HepG2 (cell line): ENCODE measurements around the gene CAMK2N2. TPM values are rescaled to one million over a fixed set of nuclear protein-coding genes. Genes with fewer than 3 reads are reported as not detected.

Source experiments
- ATAC-seq: fragments of 200-7000 bp; cut with Tn5 transposase; 3 replicates; pipeline ENCODE4 v1.9.1; 2020; ENCODE audit warnings: mild to moderate bottlenecking, moderate library complexity
- BruUV-seq: library from RNA; stranded (reverse); fragments of 400-500 nt; replicated peaks from 2 replicates; lab custom pipeline; 2021; lab: Mats Ljungman, UMichigan
- CTCF ChIA-PET: fragments of 300-600 bp; formaldehyde crosslinking; extraction: SDS; loops from one replicate; lab custom pipeline; 2021; ENCODE audit warnings: low total read pairs, inconsistent platforms, low intra/inter-chr PET ratio; lab: Yijun Ruan, JAX
- POLR2A ChIA-PET: fragments of 350-600 bp; sonication (Branson Sonifier 250); formaldehyde crosslinking; loops from one replicate; lab custom pipeline; 2020; ENCODE audit warnings: antibody characterized with exemption, inconsistent platforms; lab: Yijun Ruan, JAX
- DNase-seq: peaks from one replicate; pipeline ENCODE4 v3.0.0-alpha.2; 2015; ENCODE audit warnings: low spot score
- FAIRE-seq: peaks from 3 replicates; lab custom pipeline; 2011; peaks lifted over from hg19 to GRCh38; lab: Jason Lieb, UNC
- H2AFZ ChIP-seq: one replicate; pipeline ENCODE4 v1.6.1; 2011; ENCODE audit warnings: low read length, inconsistent platforms
- H3K27ac ChIP-seq: fragments of 300-600 bp; 3 replicates; pipeline ENCODE4 v1.8.0; 2011; ENCODE audit warnings: mixed run types, mild to moderate bottlenecking, mixed read lengths, low read length, inconsistent platforms; ENCODE audit not compliant: insufficient read depth; ENCODE audit errors: extremely low read length
- H3K27me3 ChIP-seq, 2 experiments: fragments of 200-600 bp in 1 of 2; 2 replicates in 1 of 2; 3 replicates in 1 of 2; pipeline versions ENCODE4 v1.6.0 to v1.8.0; 2011; ENCODE audit warnings: low read length in 2 of 2, mild to moderate bottlenecking in 2 of 2, moderate library complexity in 2 of 2, inconsistent platforms in 1 of 2; ENCODE audit not compliant: insufficient read depth in 2 of 2, control insufficient read depth in 1 of 2
- H3K36me3 ChIP-seq, 2 experiments: fragments of 200-600 bp in 1 of 2; replicated peaks in 1 of 2; 2 replicates in 1 of 2; 3 replicates in 1 of 2; pipeline versions ENCODE4 v1.5.1 to v1.8.0; 2011; ENCODE audit warnings: low read length in 2 of 2, inconsistent platforms in 1 of 2; ENCODE audit not compliant: insufficient read depth in 2 of 2, control insufficient read depth in 1 of 2
- H3K4me1 ChIP-seq: 2 replicates; pipeline ENCODE4 v1.5.1; 2012; ENCODE audit warnings: low read length, inconsistent platforms; ENCODE audit not compliant: insufficient read depth
- H3K4me2 ChIP-seq: 2 replicates; pipeline ENCODE4 v1.6.0; 2011; ENCODE audit warnings: low read depth, low read length, inconsistent platforms
- H3K4me3 ChIP-seq, 3 experiments: fragments of 200-600 bp in 1 of 3; sonication (generic), shearing (Covaris generic) in 1 of 3; replicated peaks in 1 of 3; 2 replicates each; pipeline ENCODE4 v1.5.1; 2011 to 2016; ENCODE audit warnings: low read length in 3 of 3, inconsistent platforms in 2 of 3, low read depth in 2 of 3, mild to moderate bottlenecking in 2 of 3, control low read depth in 1 of 3, mixed read lengths in 1 of 3; ENCODE audit not compliant: insufficient read depth in 1 of 3
- H3K79me2 ChIP-seq: one replicate; pipeline ENCODE4 v1.6.1; 2011; ENCODE audit warnings: low read length, inconsistent platforms; ENCODE audit not compliant: insufficient read depth
- H3K9ac ChIP-seq: 2 replicates; pipeline ENCODE4 v1.6.0; 2011; ENCODE audit warnings: mild to moderate bottlenecking, low read depth, low read length, inconsistent platforms; ENCODE audit not compliant: insufficient read depth
- H3K9me3 ChIP-seq: 2 replicates; pipeline ENCODE4 v1.5.1; 2012; ENCODE audit warnings: mild to moderate bottlenecking, low read length
- H4K20me1 ChIP-seq: 2 replicates; pipeline ENCODE4 v1.6.0; 2011; ENCODE audit warnings: inconsistent platforms, mild to moderate bottlenecking, low read length, moderate library complexity; ENCODE audit not compliant: insufficient read depth
- ARNT2 ChIP-seq: sonication (generic); formaldehyde crosslinking; IDR thresholded peaks from 2 replicates; pipeline ENCODE4 v1.8.0; 2022; ENCODE audit warnings: mild to moderate bottlenecking, low read depth, missing genetic modification reagents, moderate library complexity
- NFKB2 ChIP-seq: sonication (generic); formaldehyde crosslinking; IDR thresholded peaks from 2 replicates; pipeline ENCODE4 v1.4.0; 2020; ENCODE audit warnings: missing genetic modification reagents, borderline replicate concordance
- NFYB ChIP-seq: sonication (generic); formaldehyde crosslinking; IDR thresholded peaks from 2 replicates; pipeline ENCODE4 v1.4.0; 2020; ENCODE audit warnings: missing genetic modification reagents
- RNF219 ChIP-seq: sonication (generic); formaldehyde crosslinking; IDR thresholded peaks from 2 replicates; pipeline ENCODE4 v1.5.0; 2020; ENCODE audit warnings: mild to moderate bottlenecking, missing genetic modification reagents
- SKI ChIP-seq: fragments of 450-650 bp; IDR thresholded peaks from one replicate; pipeline ENCODE4 v1.6.1; 2018; ENCODE audit warnings: mild to moderate bottlenecking; ENCODE audit not compliant: partially characterized antibody
- U2AF1 ChIP-seq: fragments of 200-400 bp; formaldehyde crosslinking; optimal IDR thresholded peaks from 2 replicates; pipeline ENCODE3; 2017; ENCODE audit warnings: mild to moderate bottlenecking, low read depth, low read length
- ZNF20 ChIP-seq: sonication (generic); formaldehyde crosslinking; IDR thresholded peaks from 2 replicates; pipeline ENCODE4 v1.4.0; 2020; ENCODE audit warnings: mild to moderate bottlenecking, moderate library complexity, missing genetic modification reagents
- ZNF33A ChIP-seq: sonication (generic); formaldehyde crosslinking; IDR thresholded peaks from 2 replicates; pipeline ENCODE4 v1.5.1; 2020; ENCODE audit warnings: missing genetic modification reagents, mild to moderate bottlenecking, moderate library complexity, borderline replicate concordance
- ZNF563 ChIP-seq: sonication (generic); formaldehyde crosslinking; IDR thresholded peaks from 2 replicates; pipeline ENCODE4 v1.8.0; 2022; ENCODE audit warnings: mild to moderate bottlenecking, moderate library complexity, missing genetic modification reagents
- ZNF577 ChIP-seq: sonication (generic); formaldehyde crosslinking; IDR thresholded peaks from 2 replicates; pipeline ENCODE4 v1.4.0; 2020; ENCODE audit warnings: mild to moderate bottlenecking, low read depth, missing genetic modification reagents, borderline replicate concordance
- WGBS: methylation state at CpG from one replicate; pipeline ENCODE4 v1.1.6; 2017; ENCODE audit warnings: low lambda C conversion rate; 5-methylcytosine and 5-hydroxymethylcytosine counted together
- in situ Hi-C: cut with HindIII; loops from 2 replicates; pipeline ENCODE4 v1.10.0; 2017; ENCODE audit warnings: low pct_unique_long_range_greater_than_20kb; ENCODE audit not compliant: extremely low pct_ligation_motif_present
- intact Hi-C: fragments of 100-400 bp; cut with micrococcal nuclease; formaldehyde crosslinking; loops from one replicate; pipeline ENCODE4 v1.10.0; 2022; ENCODE audit not compliant: unreplicated experiment
- polyA plus RNA-seq, 8 experiments: library from polyadenylated mRNA; depleted of rRNA in 3 of 8; stranded (reverse) in 7 of 8; unstranded in 1 of 8; fragments of >200 nt; fragmentation: Illumina TruSeq in 4 of 8; extraction: Trizol in 4 of 8; gene quantifications; 2 replicates each; pipeline versions ENCODE4 v1.2.1 to v1.2.3, GENCODE V29; 2011 to 2016; ENCODE audit warnings: low read depth in 4 of 8, missing spikeins in 1 of 8, mixed read lengths in 1 of 8; ENCODE audit not compliant: insufficient read depth in 1 of 8
- total RNA-seq, 5 experiments: library from RNA; depleted of rRNA; stranded (reverse); fragments of >200 nt; fragmentation: Illumina TruSeq; extraction: Trizol; gene quantifications; 2 replicates each; pipeline ENCODE4 v1.2.3, GENCODE V29; 2016; ENCODE audit warnings: low read depth in 1 of 5
- TF ChIP-seq, protein P1 (sequence below): sonication (generic); formaldehyde crosslinking; IDR thresholded peaks from 2 replicates; pipeline ENCODE4 v1.4.0; 2020; ENCODE audit warnings: missing genetic modification reagents, mild to moderate bottlenecking, borderline replicate concordance

The CAMK2N2 gene
- total and polyA plus RNA-seq, 2 of the 13 experiments (the other 11 are each of a cell fraction or from before 2014, with no cell fraction given), result 0.12 to 0.27 TPM

DNA sequence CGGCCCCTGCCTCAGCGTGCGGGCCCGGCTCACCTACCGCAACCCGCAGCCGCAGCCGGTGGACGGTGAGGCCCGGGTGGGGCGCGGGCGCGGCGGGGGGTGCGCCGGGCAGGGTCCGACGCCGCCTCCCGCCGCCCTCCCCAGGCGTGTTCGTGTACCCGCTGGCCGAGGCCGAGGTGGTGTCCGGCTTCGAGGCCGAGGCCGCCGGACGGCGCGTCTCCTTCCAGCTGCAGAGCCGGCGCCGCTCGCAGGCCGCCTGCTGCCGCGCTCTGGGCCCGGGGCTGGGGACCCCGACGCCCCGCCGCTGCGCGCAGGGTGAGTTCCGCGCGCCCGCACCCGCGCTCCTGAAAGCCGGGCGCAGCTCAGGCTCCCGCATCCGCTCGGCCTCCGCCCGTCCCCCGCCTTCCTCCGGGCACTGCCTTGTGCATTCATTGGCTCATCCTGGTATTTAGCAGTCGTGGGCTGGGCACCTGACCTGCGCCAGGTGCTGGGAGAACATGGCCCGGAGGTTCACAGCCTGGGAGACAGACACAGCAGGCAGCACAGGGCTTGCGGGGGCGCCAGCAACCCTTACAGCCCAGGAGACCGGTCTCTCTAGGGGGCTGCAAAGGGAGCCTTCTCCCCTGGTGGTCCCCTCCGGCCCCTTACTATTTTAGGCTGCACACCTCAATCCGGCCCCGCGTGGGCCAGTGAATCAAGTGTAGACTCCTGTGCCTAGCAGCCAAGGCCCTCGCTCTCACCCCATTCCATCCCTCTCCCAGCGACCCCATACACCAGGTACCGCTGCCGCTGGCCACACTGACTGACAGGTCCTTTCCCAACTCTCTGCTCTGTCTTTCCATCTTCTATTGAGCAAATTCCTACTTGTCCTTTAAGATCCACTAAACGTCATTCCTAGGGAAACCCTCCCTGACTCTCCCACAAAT lies 30.5 kb downstream of the CAMK2N2 start:
- no peak for FAIRE-seq
- ATAC-seq, result no peak
- ChIA-PET POLR2A (interaction anchor here (0.8 to 2.1 kb wide), 5 partner anchors 10 to 86 kb away, joined by 3 to 8 read pairs (median 4); partner anchors contain the start of gene DVL3), CTCF (no interaction called here)
- intact Hi-C loops, result no loop called here
- Histone ChIP-seq H3K9me3 (no peaks in the 10 kb centered on the region), H3K36me3 (no peaks in the 10 kb centered on the region), H3K79me2 (no peaks in the 10 kb centered on the region), H3K27me3 (peaks cover 15 to 74% of the 10 kb centered on the region in 2 experiments; a peak in 4 of 5 replicates), H3K4me1 (peaks cover 11% of the 10 kb centered on the region; the same call in 1 of the 2 replicates), H4K20me1 (peaks cover 5% of the 10 kb centered on the region; the same call in 1 of the 2 replicates), H2AFZ (no peak overlapping the region), H3K27ac (no peak overlapping the region), H3K4me3 (peak overlapping the region; percentile 56 to 80 (median 69); a peak in 4 of 6 replicates), H3K4me2 (peak overlapping the region; percentile 98), H3K9ac (no peak overlapping the region)
- 24% methylated on average over 9 of the region's 79 CpGs for WGBS
- DNase-seq, result no peak
- no TSS peak for BruUV-seq
- in situ Hi-C loops, result loop anchor here (5.0 kb wide), 1 partner anchor 334 kb away; no protein-coding TSS in a partner anchor
- no peak for TF ChIP-seq ARNT2
- TF ChIP-seq ZNF577 (CRISPR knock-in tag), result no peak
- no peak for TF ChIP-seq U2AF1
- TF ChIP-seq ZNF33A (CRISPR knock-in tag), result no peak
- TF ChIP-seq ZNF563 (CRISPR knock-in tag), result 0 out of 2 replicates have a peak, but pooled peaks have one; percentile 8
- no peak for TF ChIP-seq NFKB2 (CRISPR knock-in tag)
- TF ChIP-seq RNF219 (CRISPR knock-in tag), result no peak
- no peak for TF ChIP-seq NFYB (CRISPR knock-in tag)
- no peak for TF ChIP-seq ZNF20 (CRISPR knock-in tag)
- TF ChIP-seq, protein P1, sequence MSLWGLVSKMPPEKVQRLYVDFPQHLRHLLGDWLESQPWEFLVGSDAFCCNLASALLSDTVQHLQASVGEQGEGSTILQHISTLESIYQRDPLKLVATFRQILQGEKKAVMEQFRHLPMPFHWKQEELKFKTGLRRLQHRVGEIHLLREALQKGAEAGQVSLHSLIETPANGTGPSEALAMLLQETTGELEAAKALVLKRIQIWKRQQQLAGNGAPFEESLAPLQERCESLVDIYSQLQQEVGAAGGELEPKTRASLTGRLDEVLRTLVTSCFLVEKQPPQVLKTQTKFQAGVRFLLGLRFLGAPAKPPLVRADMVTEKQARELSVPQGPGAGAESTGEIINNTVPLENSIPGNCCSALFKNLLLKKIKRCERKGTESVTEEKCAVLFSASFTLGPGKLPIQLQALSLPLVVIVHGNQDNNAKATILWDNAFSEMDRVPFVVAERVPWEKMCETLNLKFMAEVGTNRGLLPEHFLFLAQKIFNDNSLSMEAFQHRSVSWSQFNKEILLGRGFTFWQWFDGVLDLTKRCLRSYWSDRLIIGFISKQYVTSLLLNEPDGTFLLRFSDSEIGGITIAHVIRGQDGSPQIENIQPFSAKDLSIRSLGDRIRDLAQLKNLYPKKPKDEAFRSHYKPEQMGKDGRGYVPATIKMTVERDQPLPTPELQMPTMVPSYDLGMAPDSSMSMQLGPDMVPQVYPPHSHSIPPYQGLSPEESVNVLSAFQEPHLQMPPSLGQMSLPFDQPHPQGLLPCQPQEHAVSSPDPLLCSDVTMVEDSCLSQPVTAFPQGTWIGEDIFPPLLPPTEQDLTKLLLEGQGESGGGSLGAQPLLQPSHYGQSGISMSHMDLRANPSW, result no peak
- no peak for TF ChIP-seq SKI
